Caco-2 (cell line): ENCODE measurements around the gene NKAIN2. TPM values are rescaled to one million over a fixed set of nuclear protein-coding genes. Genes with fewer than 3 reads are reported as not detected.
"Not testable (repeated sequence)": the region's sequence is repeated elsewhere in the genome, so short reads cannot be mapped to it uniquely, and the experiment has no call there.

Experiments
- BruUV-seq: library from RNA; stranded (reverse); fragments of 400-500 nt; replicated peaks from 2 replicates; lab custom pipeline; 2021; lab: Mats Ljungman, UMichigan
- CTCF ChIA-PET: fragments of 300-600 bp; sonication (Branson Sonifier 250); formaldehyde crosslinking; loops from one replicate; lab custom pipeline; 2022; ENCODE audit warnings: antibody characterized with exemption; lab: Charles Lee
- POLR2A ChIA-PET: fragments of 300-600 bp; sonication (Branson Sonifier 250); formaldehyde crosslinking; loops from one replicate; lab custom pipeline; 2022; ENCODE audit warnings: antibody characterized with exemption; lab: Charles Lee
- DNase-seq, 2 experiments: peaks; one replicate each; pipeline versions ENCODE4 v3.0.0 to v3.0.0-alpha.2; 2020 to 2022
- H3K27me3 ChIP-seq: replicated peaks from 2 replicates; pipeline ENCODE4 v1.6.0; 2011; ENCODE audit warnings: low read length; ENCODE audit not compliant: control insufficient read depth, insufficient read depth
- H3K36me3 ChIP-seq: 2 replicates; pipeline ENCODE4 v1.5.1; 2011; ENCODE audit warnings: low read length; ENCODE audit not compliant: control insufficient read depth, insufficient read depth
- H3K4me1 ChIP-seq: fragments of 250-450 bp; sonication (Bioruptor Pico); 2 replicates; pipeline ENCODE4 v1.5.1; 2020; ENCODE audit warnings: mild to moderate bottlenecking
- H3K4me3 ChIP-seq: 2 replicates; pipeline ENCODE4 v1.5.1; 2011; ENCODE audit warnings: low read depth, mild to moderate bottlenecking, control low read depth, low read length
- H3K9me3 ChIP-seq: fragments of 250-450 bp; sonication (Bioruptor Pico); 2 replicates; pipeline ENCODE4 v1.5.1; 2020; ENCODE audit warnings: mild to moderate bottlenecking, moderate library complexity
- H3K27ac Mint-ChIP-seq: one replicate; pipeline ENCODE4 v1.8.0; 2022; ENCODE audit warnings: mixed read lengths; ENCODE audit not compliant: unreplicated experiment
- H3K27me3 Mint-ChIP-seq: one replicate; pipeline ENCODE4 v1.8.0; 2022; ENCODE audit warnings: mixed read lengths; ENCODE audit not compliant: insufficient read depth, unreplicated experiment
- H3K36me3 Mint-ChIP-seq: one replicate; pipeline ENCODE4 v1.8.0; 2022; ENCODE audit warnings: mild to moderate bottlenecking, mixed read lengths; ENCODE audit not compliant: insufficient read depth, unreplicated experiment
- H3K4me1 Mint-ChIP-seq: one replicate; pipeline ENCODE4 v1.8.0; 2022; ENCODE audit warnings: low read depth, mixed read lengths; ENCODE audit not compliant: unreplicated experiment
- H3K4me3 Mint-ChIP-seq: one replicate; pipeline ENCODE4 v1.8.0; 2022; ENCODE audit warnings: mild to moderate bottlenecking, moderate library complexity, mixed read lengths; ENCODE audit not compliant: unreplicated experiment
- H3K9me3 Mint-ChIP-seq: one replicate; pipeline ENCODE4 v1.8.0; 2022; ENCODE audit warnings: mixed read lengths; ENCODE audit not compliant: unreplicated experiment
- intact Hi-C: fragments of 100-400 bp; cut with micrococcal nuclease; formaldehyde crosslinking; loops from one replicate; pipeline ENCODE4 v1.10.0; 2022; ENCODE audit not compliant: unreplicated experiment
- total RNA-seq: library from RNA; stranded (reverse); gene quantifications from 2 replicates; pipeline ENCODE4 v1.2.3, GENCODE V29; 2022
- TF ChIP-seq, protein P1 (sequence below), 2 experiments: fragments of 200-600 bp in 1 of 2; IDR thresholded peaks; 1 replicate in 1 of 2; 2 replicates in 1 of 2; pipeline versions ENCODE4 v1.5.1 to v1.8.0; 2011 to 2022; ENCODE audit warnings: antibody characterized with exemption in 1 of 2, control low read depth in 1 of 2, inconsistent platforms in 1 of 2, low read depth in 1 of 2, low read length in 1 of 2, mild to moderate bottlenecking in 1 of 2, moderate library complexity in 1 of 2; ENCODE audit not compliant: insufficient read depth in 1 of 2, severe bottlenecking in 1 of 2, unreplicated experiment in 1 of 2

Gene NKAIN2
- total RNA-seq, 1 experiment from 2014 or later = not detected

DNA sequence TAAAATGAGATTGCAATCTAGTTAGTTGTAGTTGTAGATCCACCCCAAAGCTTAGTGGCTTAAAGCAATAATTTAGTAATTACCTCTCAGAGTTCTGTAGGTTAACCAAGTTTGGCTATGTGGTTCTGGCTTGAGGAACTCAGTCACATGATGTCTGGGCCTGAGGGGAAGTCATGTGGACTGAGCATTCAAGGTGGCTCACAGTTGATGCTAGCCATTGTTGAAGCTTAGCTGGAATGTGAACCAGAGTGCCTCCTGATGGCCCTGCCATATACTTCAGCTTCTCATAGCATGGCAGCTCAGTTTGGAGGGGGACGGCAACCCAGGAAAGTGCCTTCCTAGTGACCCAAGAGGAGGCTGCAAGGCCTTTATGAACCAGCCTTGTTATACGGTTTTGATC lies 895.4 kb downstream of the NKAIN2 start:
- H3K27ac Mint-ChIP-seq = no peak overlapping the region
- H3K36me3 Mint-ChIP-seq = no peaks in the 10 kb centered on the region
- H3K4me1 Mint-ChIP-seq = no peaks in the 10 kb centered on the region
- H3K36me3 ChIP-seq = no peaks in the 10 kb centered on the region
- no peaks in the 10 kb centered on the region for H3K9me3 ChIP-seq
- H3K4me3 Mint-ChIP-seq = no peak overlapping the region
- no peak for DNase-seq
- H3K27me3 ChIP-seq = no peaks in the 10 kb centered on the region
- no peak overlapping the region for H3K4me3 ChIP-seq
- TF ChIP-seq, protein P1, sequence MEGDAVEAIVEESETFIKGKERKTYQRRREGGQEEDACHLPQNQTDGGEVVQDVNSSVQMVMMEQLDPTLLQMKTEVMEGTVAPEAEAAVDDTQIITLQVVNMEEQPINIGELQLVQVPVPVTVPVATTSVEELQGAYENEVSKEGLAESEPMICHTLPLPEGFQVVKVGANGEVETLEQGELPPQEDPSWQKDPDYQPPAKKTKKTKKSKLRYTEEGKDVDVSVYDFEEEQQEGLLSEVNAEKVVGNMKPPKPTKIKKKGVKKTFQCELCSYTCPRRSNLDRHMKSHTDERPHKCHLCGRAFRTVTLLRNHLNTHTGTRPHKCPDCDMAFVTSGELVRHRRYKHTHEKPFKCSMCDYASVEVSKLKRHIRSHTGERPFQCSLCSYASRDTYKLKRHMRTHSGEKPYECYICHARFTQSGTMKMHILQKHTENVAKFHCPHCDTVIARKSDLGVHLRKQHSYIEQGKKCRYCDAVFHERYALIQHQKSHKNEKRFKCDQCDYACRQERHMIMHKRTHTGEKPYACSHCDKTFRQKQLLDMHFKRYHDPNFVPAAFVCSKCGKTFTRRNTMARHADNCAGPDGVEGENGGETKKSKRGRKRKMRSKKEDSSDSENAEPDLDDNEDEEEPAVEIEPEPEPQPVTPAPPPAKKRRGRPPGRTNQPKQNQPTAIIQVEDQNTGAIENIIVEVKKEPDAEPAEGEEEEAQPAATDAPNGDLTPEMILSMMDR (IDR thresholded peaks at IDR 0.05; ENCODE audit: insufficient read depth in 1 of 2, low read depth in 1 of 2, low read length in 1 of 2, severe bottlenecking in 1 of 2, unreplicated experiment in 1 of 2) = no peak
- no peaks in the 10 kb centered on the region for H3K4me1 ChIP-seq
- POLR2A ChIA-PET = no interaction called here
- no peaks in the 10 kb centered on the region for H3K27me3 Mint-ChIP-seq
- CTCF ChIA-PET = no interaction called here
- BruUV-seq = no TSS peak
- intact Hi-C loops = no loop called here
- no peaks in the 10 kb centered on the region for H3K9me3 Mint-ChIP-seq

DNA sequence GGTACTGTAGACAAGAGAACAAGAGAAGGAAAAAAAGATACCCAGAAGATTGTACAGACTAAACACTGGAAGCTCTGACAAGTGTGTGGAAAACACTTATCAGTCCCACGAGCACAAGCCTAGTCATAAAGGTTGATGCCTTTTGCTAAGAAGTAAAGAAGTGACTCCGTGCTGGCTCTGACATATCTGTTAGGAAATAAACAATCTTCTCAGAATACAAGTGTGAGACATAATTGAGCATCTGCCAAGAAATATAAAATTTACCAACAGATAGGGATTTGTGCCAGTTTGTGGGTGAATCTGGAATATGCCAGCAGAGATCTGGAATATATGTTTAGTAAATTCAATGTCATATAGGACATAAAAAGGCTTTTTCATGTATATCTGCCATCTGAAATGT lies 899.9 kb downstream of the NKAIN2 start:
- H3K4me1 Mint-ChIP-seq = no peaks in the 10 kb centered on the region
- CTCF ChIA-PET = no interaction called here
- H3K9me3 ChIP-seq = no peaks in the 10 kb centered on the region
- no peaks in the 10 kb centered on the region for H3K9me3 Mint-ChIP-seq
- POLR2A ChIA-PET = no interaction called here
- BruUV-seq = no TSS peak
- H3K27ac Mint-ChIP-seq = no peak overlapping the region
- no peaks in the 10 kb centered on the region for H3K27me3 ChIP-seq
- peaks cover 3% of the 10 kb centered on the region for H3K27me3 Mint-ChIP-seq
- H3K4me3 Mint-ChIP-seq = no peak overlapping the region
- intact Hi-C loops = no loop called here
- TF ChIP-seq, protein P1 (IDR thresholded peaks at IDR 0.05; ENCODE audit: insufficient read depth in 1 of 2, low read depth in 1 of 2, low read length in 1 of 2, severe bottlenecking in 1 of 2, unreplicated experiment in 1 of 2) = no peak
- no peaks in the 10 kb centered on the region for H3K36me3 ChIP-seq
- H3K4me1 ChIP-seq = no peaks in the 10 kb centered on the region
- H3K36me3 Mint-ChIP-seq = no peaks in the 10 kb centered on the region
- no peak for DNase-seq
- H3K4me3 ChIP-seq = no peak overlapping the region

DNA sequence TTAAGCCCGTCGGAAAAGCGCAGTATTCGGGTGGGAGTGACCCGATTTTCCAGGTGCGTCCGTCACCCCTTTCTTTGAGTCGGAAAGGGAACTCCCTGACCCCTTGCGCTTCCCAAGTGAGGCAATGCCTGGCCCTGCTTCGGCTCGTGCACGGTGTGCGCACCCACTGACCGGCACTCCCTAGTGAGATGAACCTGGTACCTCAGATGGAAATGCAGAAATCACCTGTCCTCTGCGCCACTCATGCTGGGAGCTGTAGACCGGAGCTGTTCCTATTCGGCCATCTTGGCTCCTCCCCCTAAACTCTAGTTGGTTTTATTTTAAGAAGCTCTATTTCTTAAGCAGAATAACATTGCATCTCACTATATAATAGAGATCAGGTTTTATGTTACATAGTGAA lies 908.9 kb downstream of the NKAIN2 start:
- CTCF ChIA-PET, BruUV-seq, DNase-seq, H3K27me3 ChIP-seq, H3K9me3 Mint-ChIP-seq, intact Hi-C loops, H3K9me3 ChIP-seq, H3K4me1 Mint-ChIP-seq, H3K36me3 ChIP-seq, H3K4me1 ChIP-seq, H3K27me3 Mint-ChIP-seq, H3K4me3 ChIP-seq, POLR2A ChIA-PET, H3K27ac Mint-ChIP-seq, H3K36me3 Mint-ChIP-seq: not testable (repeated sequence)
- peak overlapping the region; percentile 42 for H3K4me3 Mint-ChIP-seq

DNA sequence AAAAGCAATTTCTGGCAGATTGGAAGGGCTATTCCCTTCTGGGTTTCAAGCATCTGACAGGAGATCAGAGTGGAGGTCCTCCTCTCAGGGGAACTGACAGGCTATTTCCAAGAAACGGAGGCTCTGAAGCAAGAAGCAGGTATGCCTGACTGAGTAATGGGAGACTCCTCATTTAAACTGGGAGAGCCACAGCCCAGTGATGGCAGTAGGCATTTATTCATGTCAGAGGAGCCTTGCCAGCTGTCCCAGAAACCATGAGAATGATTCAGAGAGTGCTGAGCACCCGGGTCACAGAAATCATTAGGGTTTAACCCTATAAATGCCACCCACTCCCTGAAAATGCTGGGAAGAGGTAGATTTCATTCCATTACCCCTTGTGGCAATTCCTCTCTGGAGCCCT lies 911.1 kb downstream of the NKAIN2 start:
- H3K36me3 ChIP-seq = no peaks in the 10 kb centered on the region
- DNase-seq = no peak
- TF ChIP-seq, protein P1 (IDR thresholded peaks at IDR 0.05; ENCODE audit: insufficient read depth in 1 of 2, low read depth in 1 of 2, low read length in 1 of 2, severe bottlenecking in 1 of 2, unreplicated experiment in 1 of 2) = no peak
- ChIA-PET CTCF (no interaction called here), POLR2A (no interaction called here)
- Mint-ChIP-seq H3K4me3 (no peak overlapping the region), H3K27me3 (peaks cover 4% of the 10 kb centered on the region), H3K36me3 (no peaks in the 10 kb centered on the region), H3K27ac (no peak overlapping the region), H3K9me3 (no peaks in the 10 kb centered on the region), H3K4me1 (no peaks in the 10 kb centered on the region)
- BruUV-seq = no TSS peak
- H3K4me1 ChIP-seq = no peaks in the 10 kb centered on the region
- H3K4me3 ChIP-seq = no peak overlapping the region
- intact Hi-C loops = no loop called here
- no peaks in the 10 kb centered on the region for H3K27me3 ChIP-seq
- no peaks in the 10 kb centered on the region for H3K9me3 ChIP-seq
